Lower leg skin (tissue), 3 donors: ENCODE data around the gene C14orf119.

Source experiments
- POLR2A ChIP-seq, 2 donors: fragments of 450-650 bp; IDR thresholded peaks; one replicate each; pipeline ENCODE4 v1.6.1; 2016 to 2017; ENCODE audit warnings: antibody characterized with exemption in 2 of 2, mild to moderate bottlenecking in 1 of 2, moderate library complexity in 1 of 2
- TF ChIP-seq, protein P1 (sequence below), 3 donors: fragments of 450-650 bp; IDR thresholded peaks; one replicate each; pipeline ENCODE4 v1.5.1; 2016; ENCODE audit warnings: antibody characterized with exemption in 3 of 3, mild to moderate bottlenecking in 3 of 3, moderate library complexity in 2 of 3

- no peak for TF ChIP-seq POLR2A (IDR thresholded peaks at IDR 0.05)
- TF ChIP-seq, protein P1, sequence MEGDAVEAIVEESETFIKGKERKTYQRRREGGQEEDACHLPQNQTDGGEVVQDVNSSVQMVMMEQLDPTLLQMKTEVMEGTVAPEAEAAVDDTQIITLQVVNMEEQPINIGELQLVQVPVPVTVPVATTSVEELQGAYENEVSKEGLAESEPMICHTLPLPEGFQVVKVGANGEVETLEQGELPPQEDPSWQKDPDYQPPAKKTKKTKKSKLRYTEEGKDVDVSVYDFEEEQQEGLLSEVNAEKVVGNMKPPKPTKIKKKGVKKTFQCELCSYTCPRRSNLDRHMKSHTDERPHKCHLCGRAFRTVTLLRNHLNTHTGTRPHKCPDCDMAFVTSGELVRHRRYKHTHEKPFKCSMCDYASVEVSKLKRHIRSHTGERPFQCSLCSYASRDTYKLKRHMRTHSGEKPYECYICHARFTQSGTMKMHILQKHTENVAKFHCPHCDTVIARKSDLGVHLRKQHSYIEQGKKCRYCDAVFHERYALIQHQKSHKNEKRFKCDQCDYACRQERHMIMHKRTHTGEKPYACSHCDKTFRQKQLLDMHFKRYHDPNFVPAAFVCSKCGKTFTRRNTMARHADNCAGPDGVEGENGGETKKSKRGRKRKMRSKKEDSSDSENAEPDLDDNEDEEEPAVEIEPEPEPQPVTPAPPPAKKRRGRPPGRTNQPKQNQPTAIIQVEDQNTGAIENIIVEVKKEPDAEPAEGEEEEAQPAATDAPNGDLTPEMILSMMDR (IDR thresholded peaks at IDR 0.05): no peak
These were observed 52.4 kb downstream of the C14orf119 start for GRCh38 chr14:23147676-23148075.
